Smooth muscle cell (in vitro differentiated cells): ENCODE data around the gene DGKA. TPM values are rescaled to one million over a fixed set of nuclear protein-coding genes. Genes with fewer than 3 reads are reported as not detected.
"Not testable (repeated sequence)": the region's sequence is repeated elsewhere in the genome, so short reads cannot be mapped to it uniquely, and the experiment has no call there.

Experiments used
- DNase-seq: peaks from one replicate; lab custom pipeline; 2025; ENCODE audit not compliant: unreplicated experiment; lab: John Stamatoyannopoulos, UW
- H2AFZ ChIP-seq: fragments of 200-600 bp; sonication (generic); 2 replicates; pipeline ENCODE4 v1.6.0; 2016; ENCODE audit warnings: antibody characterized with exemption, low read depth, mild to moderate bottlenecking
- H3F3A ChIP-seq: fragments of 200-600 bp; sonication (generic); 2 replicates; pipeline ENCODE4 v1.6.0; 2017; ENCODE audit warnings: antibody characterized with exemption, low read depth
- H3K27ac ChIP-seq: fragments of 200-600 bp; sonication (generic); 2 replicates; pipeline ENCODE4 v1.5.1; 2016; ENCODE audit warnings: low read depth, mild to moderate bottlenecking
- H3K27me3 ChIP-seq: fragments of 200-600 bp; sonication (generic); 2 replicates; pipeline ENCODE4 v1.6.1; 2016; ENCODE audit warnings: low read depth, mild to moderate bottlenecking
- H3K36me3 ChIP-seq: fragments of 200-600 bp; sonication (generic); 2 replicates; pipeline ENCODE4 v1.5.1; 2016; ENCODE audit warnings: low read depth
- H3K4me1 ChIP-seq: fragments of 200-600 bp; sonication (generic); 2 replicates; pipeline ENCODE4 v1.5.1; 2016; ENCODE audit warnings: low read depth
- H3K4me2 ChIP-seq: fragments of 200-600 bp; sonication (generic); 2 replicates; pipeline ENCODE4 v1.6.0; 2016; ENCODE audit warnings: mild to moderate bottlenecking
- H3K4me3 ChIP-seq: fragments of 200-600 bp; sonication (generic); 2 replicates; pipeline ENCODE4 v1.5.1; 2016; ENCODE audit warnings: mild to moderate bottlenecking
- H3K79me2 ChIP-seq: fragments of 200-600 bp; sonication (generic); 2 replicates; pipeline ENCODE4 v1.6.0; 2016; ENCODE audit warnings: low read depth, mild to moderate bottlenecking
- H3K9ac ChIP-seq: fragments of 200-600 bp; sonication (generic); 2 replicates; pipeline ENCODE4 v1.6.0; 2016; ENCODE audit warnings: low read depth
- H3K9me3 ChIP-seq: fragments of 200-600 bp; sonication (generic); replicated peaks from 2 replicates; pipeline ENCODE4 v1.5.1; 2016; ENCODE audit warnings: low read depth
- H4K20me1 ChIP-seq: fragments of 200-600 bp; sonication (generic); 2 replicates; pipeline ENCODE4 v1.6.0; 2016; ENCODE audit warnings: low read depth
- WGBS: methylation state at CpG from one replicate; pipeline ENCODE4 v1.1.7; 2016; ENCODE audit warnings: low lambda C conversion rate; 5-methylcytosine and 5-hydroxymethylcytosine counted together
- polyA plus RNA-seq: library from polyadenylated mRNA; unstranded; fragments of >200 nt; fragmentation: Nextera tagmentation; extraction: Ambion mirVana; gene quantifications from 2 replicates; pipeline ENCODE4 v1.2.1, GENCODE V29; 2016
- total RNA-seq: library from RNA; depleted of rRNA; stranded (reverse); fragments of >200 nt; gene quantifications from 2 replicates; pipeline ENCODE4 v1.2.3, GENCODE V29; 2014
- TF ChIP-seq, protein P1 (sequence below): fragments of 200-600 bp; sonication (generic); IDR thresholded peaks from 2 replicates; pipeline ENCODE4 v1.5.1; 2017; ENCODE audit warnings: borderline replicate concordance, mild to moderate bottlenecking, antibody characterized with exemption; ENCODE audit not compliant: insufficient read depth, poor library complexity, severe bottlenecking

Gene DGKA
- total and polyA plus RNA-seq, 2 experiments from 2014 or later: 66.3 to 87.1 TPM

DNA sequence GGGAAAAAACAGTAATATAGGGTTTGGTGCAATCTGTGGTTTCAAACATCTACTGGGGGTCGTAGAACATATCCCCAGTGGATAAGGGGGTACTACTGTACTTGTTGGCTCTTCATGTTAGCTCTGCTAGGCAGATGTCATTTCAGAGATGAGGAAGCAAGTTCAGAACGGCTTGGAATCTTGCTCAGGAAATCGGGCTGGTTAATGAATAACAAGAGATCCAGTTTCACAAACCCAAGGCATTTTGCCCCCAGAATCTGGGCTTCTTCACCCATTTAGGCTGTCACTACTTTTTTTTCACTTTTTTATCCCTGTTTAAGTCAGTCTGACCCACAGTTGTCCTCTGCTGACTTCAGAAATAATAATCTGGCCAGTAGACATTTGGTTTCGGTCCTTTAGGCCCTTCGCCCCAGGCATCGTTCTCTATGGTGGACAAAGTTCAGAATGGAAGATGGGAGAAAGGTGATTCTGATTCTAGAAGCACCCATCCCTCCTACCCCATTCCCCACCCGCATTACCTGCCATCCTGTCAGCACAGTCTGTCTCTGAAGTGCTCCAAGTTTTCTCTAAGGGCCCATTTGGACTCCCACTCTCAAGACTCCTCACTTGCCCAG is 70.6 kb downstream of the DGKA start:
- Histone ChIP-seq H3K27ac (no peak overlapping the region), H3F3A (peaks cover 2% of the 10 kb centered on the region), H3K4me1 (peaks cover 5% of the 10 kb centered on the region), H3K9me3 (no peaks in the 10 kb centered on the region), H4K20me1 (no peaks in the 10 kb centered on the region), H3K36me3 (no peaks in the 10 kb centered on the region), H3K79me2 (peaks cover 5% of the 10 kb centered on the region), H2AFZ (no peak overlapping the region), H3K4me3 (no peak overlapping the region), H3K9ac (no peak overlapping the region), H3K27me3 (no peaks in the 10 kb centered on the region), H3K4me2 (no peak overlapping the region)
- DNase-seq: no peak
- 93% methylated on average over 7 of the region's 7 CpGs for WGBS
- TF ChIP-seq, protein P1, sequence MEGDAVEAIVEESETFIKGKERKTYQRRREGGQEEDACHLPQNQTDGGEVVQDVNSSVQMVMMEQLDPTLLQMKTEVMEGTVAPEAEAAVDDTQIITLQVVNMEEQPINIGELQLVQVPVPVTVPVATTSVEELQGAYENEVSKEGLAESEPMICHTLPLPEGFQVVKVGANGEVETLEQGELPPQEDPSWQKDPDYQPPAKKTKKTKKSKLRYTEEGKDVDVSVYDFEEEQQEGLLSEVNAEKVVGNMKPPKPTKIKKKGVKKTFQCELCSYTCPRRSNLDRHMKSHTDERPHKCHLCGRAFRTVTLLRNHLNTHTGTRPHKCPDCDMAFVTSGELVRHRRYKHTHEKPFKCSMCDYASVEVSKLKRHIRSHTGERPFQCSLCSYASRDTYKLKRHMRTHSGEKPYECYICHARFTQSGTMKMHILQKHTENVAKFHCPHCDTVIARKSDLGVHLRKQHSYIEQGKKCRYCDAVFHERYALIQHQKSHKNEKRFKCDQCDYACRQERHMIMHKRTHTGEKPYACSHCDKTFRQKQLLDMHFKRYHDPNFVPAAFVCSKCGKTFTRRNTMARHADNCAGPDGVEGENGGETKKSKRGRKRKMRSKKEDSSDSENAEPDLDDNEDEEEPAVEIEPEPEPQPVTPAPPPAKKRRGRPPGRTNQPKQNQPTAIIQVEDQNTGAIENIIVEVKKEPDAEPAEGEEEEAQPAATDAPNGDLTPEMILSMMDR: no peak

DNA sequence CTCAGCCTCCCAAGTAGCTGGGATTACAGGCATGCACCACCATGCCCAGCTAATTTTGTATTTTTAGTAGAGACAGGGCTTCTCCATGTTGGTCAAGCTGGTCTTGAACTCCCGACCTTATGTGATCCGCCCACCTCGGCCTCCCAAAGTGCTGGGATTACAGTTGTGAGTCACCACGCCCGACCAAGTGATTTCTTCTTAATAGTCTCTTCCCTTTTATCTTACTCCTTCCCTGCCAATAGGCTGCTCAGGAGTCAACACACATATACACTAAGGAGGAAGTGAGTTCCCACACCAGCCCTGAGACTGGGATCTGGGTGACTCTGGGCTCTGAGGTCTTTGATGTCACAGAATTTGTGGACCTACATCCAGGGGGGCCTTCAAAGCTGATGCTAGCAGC is 72.4 kb downstream of the DGKA start:
- not testable (repeated sequence) for H4K20me1 ChIP-seq, H3K79me2 ChIP-seq, H3K27ac ChIP-seq, H3F3A ChIP-seq, H3K4me2 ChIP-seq, H3K9ac ChIP-seq, DNase-seq, H3K27me3 ChIP-seq, H3K36me3 ChIP-seq, H3K4me1 ChIP-seq, H2AFZ ChIP-seq, H3K9me3 ChIP-seq, H3K4me3 ChIP-seq
- 87% methylated on average over 5 of the region's 5 CpGs for WGBS

Other genes starting within 250 kb of the DGKA start
- 0.90 and 1.3 TPM in 2 replicates for gene ITGA7, start 223.3 kb upstream of the DGKA start, total RNA-seq
- 1.1 and 1.6 TPM in 2 replicates for gene ITGA7, start 223.3 kb upstream of the DGKA start, polyA plus RNA-seq
- 107 and 146 TPM in 2 replicates for gene BLOC1S1, start 215.1 kb upstream of the DGKA start, total RNA-seq
- gene BLOC1S1, start 215.1 kb upstream of the DGKA start, polyA plus RNA-seq: 142 and 150 TPM in 2 replicates
- gene RDH5, start 210.8 kb upstream of the DGKA start, total RNA-seq: 3.0 TPM in 1 of 2 replicates, not detected in the other
- gene RDH5, start 210.8 kb upstream of the DGKA start, polyA plus RNA-seq: 3.7 and 9.2 TPM in 2 replicates
- 1,095 and 1,107 TPM in 2 replicates for gene CD63, start 202.2 kb upstream of the DGKA start, total RNA-seq
- gene CD63, start 202.2 kb upstream of the DGKA start, polyA plus RNA-seq: 2,224 and 2,317 TPM in 2 replicates
- gene GDF11, start 188.0 kb upstream of the DGKA start, total RNA-seq: 2.8 and 3.5 TPM in 2 replicates
- 2.3 and 2.6 TPM in 2 replicates for gene GDF11, start 188.0 kb upstream of the DGKA start, polyA plus RNA-seq
- gene SARNP, start 113.4 kb upstream of the DGKA start, total RNA-seq: 124 and 169 TPM in 2 replicates
- gene SARNP, start 113.4 kb upstream of the DGKA start, polyA plus RNA-seq: 128 and 139 TPM in 2 replicates
- gene ORMDL2, start 113.1 kb upstream of the DGKA start, total RNA-seq: 18.9 and 32.5 TPM in 2 replicates
- 79.5 and 134 TPM in 2 replicates for gene ORMDL2, start 113.1 kb upstream of the DGKA start, polyA plus RNA-seq
- gene DNAJC14, start 101.6 kb upstream of the DGKA start, total RNA-seq: 25.2 and 32.6 TPM in 2 replicates
- gene DNAJC14, start 101.6 kb upstream of the DGKA start, polyA plus RNA-seq: 22.1 and 22.4 TPM in 2 replicates
- 14.9 and 17.6 TPM in 2 replicates for gene MMP19, start 88.2 kb upstream of the DGKA start, total RNA-seq
- 15.6 and 18.2 TPM in 2 replicates for gene MMP19, start 88.2 kb upstream of the DGKA start, polyA plus RNA-seq
- gene PYM1, start 3.3 kb upstream of the DGKA start, total RNA-seq: 28.6 and 36.0 TPM in 2 replicates
- gene PYM1, start 3.3 kb upstream of the DGKA start, polyA plus RNA-seq: 48.2 and 51.2 TPM in 2 replicates
- gene PMEL, start 34.9 kb downstream of the DGKA start, total RNA-seq: 1.8 and 4.7 TPM in 2 replicates
- 1.4 and 1.9 TPM in 2 replicates for gene PMEL, start 34.9 kb downstream of the DGKA start, polyA plus RNA-seq
- gene CDK2, start 35.7 kb downstream of the DGKA start, total RNA-seq: 36.5 and 37.5 TPM in 2 replicates
- gene CDK2, start 35.7 kb downstream of the DGKA start, polyA plus RNA-seq: 25.8 and 33.3 TPM in 2 replicates
- 77.2 and 90.4 TPM in 2 replicates for gene RAB5B, start 42.9 kb downstream of the DGKA start, total RNA-seq
- 81.9 and 93.4 TPM in 2 replicates for gene RAB5B, start 42.9 kb downstream of the DGKA start, polyA plus RNA-seq
- 9.8 and 19.1 TPM in 2 replicates for gene SUOX, start 66.1 kb downstream of the DGKA start, total RNA-seq
- gene SUOX, start 66.1 kb downstream of the DGKA start, polyA plus RNA-seq: 12.8 and 13.8 TPM in 2 replicates
- gene IKZF4, start 89.9 kb downstream of the DGKA start, total RNA-seq: 3.9 and 4.2 TPM in 2 replicates
- 5.4 and 6.8 TPM in 2 replicates for gene IKZF4, start 89.9 kb downstream of the DGKA start, polyA plus RNA-seq
- 731 and 845 TPM in 2 replicates for gene RPS26, start 110.8 kb downstream of the DGKA start, total RNA-seq
- 282 and 323 TPM in 2 replicates for gene RPS26, start 110.8 kb downstream of the DGKA start, polyA plus RNA-seq
- 7.2 and 9.2 TPM in 2 replicates for gene ERBB3, start 149.0 kb downstream of the DGKA start, total RNA-seq
- gene ERBB3, start 149.0 kb downstream of the DGKA start, polyA plus RNA-seq: 1.2 and 9.8 TPM in 2 replicates
- 88.6 and 118 TPM in 2 replicates for gene PA2G4, start 173.4 kb downstream of the DGKA start, total RNA-seq
- gene PA2G4, start 173.4 kb downstream of the DGKA start, polyA plus RNA-seq: 99.8 and 113 TPM in 2 replicates
- 2,929 and 3,246 TPM in 2 replicates for gene RPL41, start 185.5 kb downstream of the DGKA start, total RNA-seq
- gene RPL41, start 185.5 kb downstream of the DGKA start, polyA plus RNA-seq: 2,414 and 2,571 TPM in 2 replicates
- gene ZC3H10, start 187.1 kb downstream of the DGKA start, total RNA-seq: 1.9 and 6.7 TPM in 2 replicates
- 2.8 TPM in 2 replicates for gene ZC3H10, start 187.1 kb downstream of the DGKA start, polyA plus RNA-seq
- gene ESYT1, start 197.1 kb downstream of the DGKA start, total RNA-seq: 76.0 and 87.7 TPM in 2 replicates
- gene ESYT1, start 197.1 kb downstream of the DGKA start, polyA plus RNA-seq: 69.5 and 77.0 TPM in 2 replicates
- 44.5 and 59.0 TPM in 2 replicates for gene MYL6B, start 221.4 kb downstream of the DGKA start, total RNA-seq
- gene MYL6B, start 221.4 kb downstream of the DGKA start, polyA plus RNA-seq: 107 and 121 TPM in 2 replicates
- gene MYL6, start 227.2 kb downstream of the DGKA start, total RNA-seq: 2,329 and 2,776 TPM in 2 replicates
- 4,165 and 4,181 TPM in 2 replicates for gene MYL6, start 227.2 kb downstream of the DGKA start, polyA plus RNA-seq